OCI-LY7 (cell line): ENCODE results near the gene WDR49. TPM values are rescaled to one million over a fixed set of nuclear protein-coding genes. Genes with fewer than 3 reads are reported as not detected.

ENCODE experiments used
- BruUV-seq: library from RNA; stranded (reverse); fragments of 400-500 nt; replicated peaks from 2 replicates; lab custom pipeline; 2021; lab: Mats Ljungman, UMichigan
- CTCF ChIA-PET: fragments of 300-600 bp; sonication (Branson Sonifier 250); formaldehyde crosslinking; loops from one replicate; lab custom pipeline; 2022; ENCODE audit warnings: antibody characterized with exemption; ENCODE audit not compliant: unreplicated experiment; lab: Charles Lee
- POLR2A ChIA-PET: fragments of 300-600 bp; sonication (Branson Sonifier 250); formaldehyde crosslinking; loops from one replicate; lab custom pipeline; 2022; ENCODE audit warnings: antibody characterized with exemption; lab: Charles Lee
- DNase-seq: peaks from one replicate; pipeline ENCODE4 v3.0.0-alpha.2; 2015; ENCODE audit warnings: low spot score
- H2AFZ ChIP-seq: fragments of 200-600 bp; sonication (generic), shearing (Covaris generic); 2 replicates; pipeline ENCODE4 v1.6.1; 2014; ENCODE audit warnings: mild to moderate bottlenecking, antibody characterized with exemption, low read length, moderate library complexity
- H3K27ac ChIP-seq: fragments of 200-600 bp; sonication (generic); 2 replicates; pipeline ENCODE4 v1.5.1; 2014; ENCODE audit warnings: mixed run types, low read depth, mild to moderate bottlenecking, moderate library complexity, low read length, inconsistent platforms; ENCODE audit not compliant: poor library complexity, severe bottlenecking
- H3K36me3 ChIP-seq: fragments of 200-600 bp; sonication (generic); 2 replicates; pipeline ENCODE4 v1.6.1; 2014; ENCODE audit warnings: mild to moderate bottlenecking, antibody characterized with exemption, low read length, moderate library complexity, mixed read lengths; ENCODE audit not compliant: insufficient read depth
- H3K4me1 ChIP-seq: fragments of 200-600 bp; sonication (generic); 2 replicates; pipeline ENCODE4 v1.5.1; 2014; ENCODE audit warnings: mild to moderate bottlenecking, low read length; ENCODE audit not compliant: insufficient read depth, poor library complexity, severe bottlenecking
- H3K4me2 ChIP-seq: fragments of 200-600 bp; sonication (generic); 2 replicates; pipeline ENCODE4 v1.6.1; 2014; ENCODE audit warnings: mild to moderate bottlenecking, low read length
- H3K4me3 ChIP-seq: fragments of 200-600 bp; sonication (generic); 2 replicates; pipeline ENCODE4 v1.5.1; 2014; ENCODE audit warnings: mild to moderate bottlenecking, low read depth, low read length; ENCODE audit not compliant: poor library complexity, severe bottlenecking
- H3K79me2 ChIP-seq: fragments of 200-600 bp; sonication (generic); 2 replicates; pipeline ENCODE4 v1.6.1; 2016; ENCODE audit warnings: low read depth, mild to moderate bottlenecking, low read length, moderate library complexity, mixed read lengths; ENCODE audit not compliant: insufficient read depth
- H3K9me2 ChIP-seq: fragments of 200-600 bp; sonication (generic); 2 replicates; pipeline ENCODE4 v1.6.1; 2016; ENCODE audit warnings: mild to moderate bottlenecking, low read length, mixed read lengths; ENCODE audit not compliant: insufficient read depth
- H3K9me3 ChIP-seq: fragments of 200-600 bp; sonication (generic); 2 replicates; pipeline ENCODE4 v1.6.1; 2014; ENCODE audit warnings: mild to moderate bottlenecking, mixed run types, low read length, mixed read lengths
- H4K20me1 ChIP-seq: fragments of 200-600 bp; sonication (generic); 2 replicates; pipeline ENCODE4 v1.6.1; 2014; ENCODE audit warnings: mild to moderate bottlenecking, antibody characterized with exemption, low read length, moderate library complexity, mixed read lengths; ENCODE audit not compliant: insufficient read depth
- EZH2phosphoT487 ChIP-seq: fragments of 200-600 bp; sonication (generic); IDR thresholded peaks from 2 replicates; pipeline ENCODE4 v1.6.1; 2018; ENCODE audit warnings: low read depth, borderline replicate concordance, mild to moderate bottlenecking, mixed run types, antibody characterized with exemption, low read length, moderate library complexity, mixed read lengths
- intact Hi-C: fragments of 100-400 bp; cut with micrococcal nuclease; formaldehyde crosslinking; loops from one replicate; pipeline ENCODE4 v1.10.0; 2022; ENCODE audit not compliant: unreplicated experiment
- total RNA-seq, 2 experiments: library from RNA; depleted of rRNA in 1 of 2; stranded (reverse); fragments of >200 nt in 1 of 2; shearing (Covaris generic) in 1 of 2; gene quantifications; 2 replicates each; pipeline ENCODE4 v1.2.3, GENCODE V29; 2014 to 2022
- TF ChIP-seq, protein P1 (sequence below): fragments of 200-600 bp; sonication (generic); conservative IDR thresholded peaks from 2 replicates; pipeline ENCODE4 v1.5.1; 2014; ENCODE audit warnings: mild to moderate bottlenecking, antibody characterized with exemption, low read length, moderate library complexity, mixed read lengths

Gene WDR49
- total RNA-seq, 2 experiments from 2014 or later = not detected

DNA sequence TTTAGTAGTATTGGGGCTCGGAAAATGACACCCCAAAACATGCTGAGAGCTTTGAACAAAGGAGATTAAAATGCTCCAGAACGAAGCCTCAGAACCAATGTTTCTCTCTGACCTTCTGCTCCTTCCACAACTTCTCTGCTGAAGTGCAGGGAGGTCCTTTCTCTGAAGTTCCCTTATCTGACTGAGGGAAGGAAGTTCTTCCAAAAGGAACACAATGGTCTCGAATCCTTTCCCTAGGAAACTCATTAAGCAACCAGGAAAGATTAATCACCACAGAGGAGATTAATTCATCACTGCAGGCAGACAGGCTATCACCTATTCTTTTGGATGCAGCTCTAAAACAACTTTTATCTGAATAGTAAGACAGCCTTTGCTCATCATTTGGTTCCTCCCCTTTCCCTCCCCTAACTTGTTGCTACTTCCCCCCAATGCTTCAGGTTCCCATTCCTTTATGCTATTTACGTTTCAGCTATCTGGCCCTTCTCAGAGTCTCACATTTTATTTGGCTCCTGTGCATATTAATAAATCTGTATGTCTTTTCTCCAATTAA is 18.2 kb upstream of the WDR49 start:
- intact Hi-C loops = no loop called here
- Histone ChIP-seq H3K27ac (no peak overlapping the region), H3K4me1 (no peaks in the 10 kb centered on the region), H3K9me2 (no peaks in the 10 kb centered on the region), H3K79me2 (no peaks in the 10 kb centered on the region), H3K9me3 (no peaks in the 10 kb centered on the region; the same call in 1 of the 2 replicates), H3K4me2 (no peak overlapping the region), H3K4me3 (no peak overlapping the region), H3K36me3 (peaks cover 36% of the 10 kb centered on the region), H2AFZ (no peak overlapping the region), H4K20me1 (no peaks in the 10 kb centered on the region)
- CTCF ChIA-PET = no interaction called here
- no peak for DNase-seq
- no peak for TF ChIP-seq EZH2phosphoT487
- TF ChIP-seq, protein P1, sequence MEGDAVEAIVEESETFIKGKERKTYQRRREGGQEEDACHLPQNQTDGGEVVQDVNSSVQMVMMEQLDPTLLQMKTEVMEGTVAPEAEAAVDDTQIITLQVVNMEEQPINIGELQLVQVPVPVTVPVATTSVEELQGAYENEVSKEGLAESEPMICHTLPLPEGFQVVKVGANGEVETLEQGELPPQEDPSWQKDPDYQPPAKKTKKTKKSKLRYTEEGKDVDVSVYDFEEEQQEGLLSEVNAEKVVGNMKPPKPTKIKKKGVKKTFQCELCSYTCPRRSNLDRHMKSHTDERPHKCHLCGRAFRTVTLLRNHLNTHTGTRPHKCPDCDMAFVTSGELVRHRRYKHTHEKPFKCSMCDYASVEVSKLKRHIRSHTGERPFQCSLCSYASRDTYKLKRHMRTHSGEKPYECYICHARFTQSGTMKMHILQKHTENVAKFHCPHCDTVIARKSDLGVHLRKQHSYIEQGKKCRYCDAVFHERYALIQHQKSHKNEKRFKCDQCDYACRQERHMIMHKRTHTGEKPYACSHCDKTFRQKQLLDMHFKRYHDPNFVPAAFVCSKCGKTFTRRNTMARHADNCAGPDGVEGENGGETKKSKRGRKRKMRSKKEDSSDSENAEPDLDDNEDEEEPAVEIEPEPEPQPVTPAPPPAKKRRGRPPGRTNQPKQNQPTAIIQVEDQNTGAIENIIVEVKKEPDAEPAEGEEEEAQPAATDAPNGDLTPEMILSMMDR = no peak
- no TSS peak for BruUV-seq
- POLR2A ChIA-PET = no interaction called here

DNA sequence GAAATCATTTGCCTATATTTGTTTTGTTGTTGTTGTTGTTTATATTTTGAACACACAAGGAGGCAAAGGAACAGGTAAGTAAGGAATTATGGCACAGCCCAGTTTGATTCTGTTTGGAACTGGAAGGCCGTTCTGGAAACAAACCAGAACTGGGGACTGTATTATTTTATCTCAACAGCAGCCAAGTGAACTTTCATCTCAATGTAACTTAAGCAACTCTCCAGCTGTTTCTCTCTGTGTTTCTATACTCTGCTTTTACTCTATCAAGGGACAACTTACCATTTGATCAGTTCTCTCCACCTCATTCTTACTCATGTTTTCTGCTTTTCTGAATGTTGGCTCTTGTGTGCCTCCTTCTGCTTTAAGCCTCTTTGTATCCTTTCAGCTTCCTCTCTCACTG is 16.0 kb upstream of the WDR49 start:
- DNase-seq = no peak
- intact Hi-C loops = no loop called here
- CTCF ChIA-PET = no interaction called here
- POLR2A ChIA-PET = no interaction called here
- no peaks in the 10 kb centered on the region for H3K9me3 ChIP-seq
- H3K4me3 ChIP-seq = no peak overlapping the region
- H3K79me2 ChIP-seq = no peaks in the 10 kb centered on the region
- peaks cover 16% of the 10 kb centered on the region for H3K36me3 ChIP-seq
- no TSS peak for BruUV-seq
- H3K4me2 ChIP-seq = no peak overlapping the region
- H3K9me2 ChIP-seq = no peaks in the 10 kb centered on the region
- H3K4me1 ChIP-seq = no peaks in the 10 kb centered on the region
- H3K27ac ChIP-seq = no peak overlapping the region
- TF ChIP-seq, protein P1 = no peak
- no peak overlapping the region for H2AFZ ChIP-seq
- H4K20me1 ChIP-seq = no peaks in the 10 kb centered on the region

DNA sequence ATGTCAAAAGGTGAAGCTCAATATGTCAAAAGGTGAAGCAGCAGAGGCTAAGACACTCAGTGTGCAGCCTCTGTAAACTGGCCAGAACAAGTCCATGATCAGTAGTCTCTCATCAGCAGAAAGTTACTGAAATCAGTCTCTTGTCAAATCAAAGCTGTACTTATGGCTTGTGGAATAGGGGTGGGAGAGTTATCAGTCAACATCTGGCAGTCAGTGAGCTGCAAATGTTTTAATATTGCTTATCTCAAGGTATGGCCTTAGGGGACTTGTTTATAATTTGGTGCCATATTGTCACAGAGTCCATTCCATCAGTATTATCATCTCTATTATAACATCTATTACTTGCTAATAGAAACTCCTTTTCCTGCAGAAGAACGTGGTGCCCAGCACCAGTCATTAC is 14.9 kb upstream of the WDR49 start:
- Histone ChIP-seq H3K4me1 (no peaks in the 10 kb centered on the region), H3K4me2 (no peak overlapping the region), H2AFZ (no peak overlapping the region), H3K27ac (no peak overlapping the region), H3K4me3 (no peak overlapping the region), H3K9me2 (no peaks in the 10 kb centered on the region), H3K9me3 (no peaks in the 10 kb centered on the region), H3K79me2 (no peaks in the 10 kb centered on the region), H3K36me3 (peaks cover 6% of the 10 kb centered on the region), H4K20me1 (no peaks in the 10 kb centered on the region)
- ChIA-PET POLR2A (interaction anchor here (0.5 to 1.2 kb wide), 3 partner anchors 12 to 1816 kb away, joined by 3 read pairs; no protein-coding TSS in a partner anchor), CTCF (interaction anchor here (0.6 to 1.1 kb wide), 2 partner anchors 14 to 17 kb away, joined by 4 read pairs; no protein-coding TSS in a partner anchor)
- intact Hi-C loops = no loop called here
- no peak for DNase-seq
- no peak for TF ChIP-seq EZH2phosphoT487
- TF ChIP-seq, protein P1 = no peak
- no TSS peak for BruUV-seq
